ENCODE results near the gene CDIP1.

The CDIP1 gene

GRCh38 chr16:4515611-4516233 lies 22.9 kb downstream of the CDIP1 start:
- FAIRE-seq (no peak), DNase-seq (ENCODE audit: low spot score) (no peak)

GRCh38 chr16:4514606-4515005 lies 24.0 kb downstream of the CDIP1 start:
- DNase-seq (ENCODE audit: low spot score) = no peak
- FAIRE-seq = no peak

- no peak for FAIRE-seq
- DNase-seq (ENCODE audit: low spot score) = no peak
Measured at GRCh38 chr16:4513881-4514280, 24.7 kb downstream of the CDIP1 start.

- DNase-seq (ENCODE audit: low spot score) (no peak), FAIRE-seq (no peak)
Measured at GRCh38 chr16:4513086-4513860, 25.3 kb downstream of the CDIP1 start.

GRCh38 chr16:4512473-4512872 lies 26.1 kb downstream of the CDIP1 start:
- DNase-seq (ENCODE audit: low spot score) = no peak
- FAIRE-seq = no peak

GRCh38 chr16:4511441-4512082 lies 27.0 kb downstream of the CDIP1 start:
- DNase-seq (ENCODE audit: low spot score) (peak; percentile 70), FAIRE-seq (no peak)

- FAIRE-seq (no peak), DNase-seq (ENCODE audit: low spot score) (no peak)
Measured at GRCh38 chr16:4510747-4511426, 27.7 kb downstream of the CDIP1 start.

- FAIRE-seq (no peak), DNase-seq (ENCODE audit: low spot score) (no peak)
Measured at GRCh38 chr16:4510131-4510530, 28.4 kb downstream of the CDIP1 start.

GRCh38 chr16:4509420-4509819 lies 29.2 kb downstream of the CDIP1 start:
- no peak for DNase-seq (ENCODE audit: low spot score)
- FAIRE-seq = no peak

GRCh38 chr16:4508806-4509205 lies 29.8 kb downstream of the CDIP1 start:
- no peak for FAIRE-seq
- no peak for DNase-seq (ENCODE audit: low spot score)

- FAIRE-seq = no peak
- DNase-seq (ENCODE audit: low spot score) = no peak
Measured at GRCh38 chr16:4507588-4508345, 30.8 kb downstream of the CDIP1 start.

- FAIRE-seq (peak; percentile 61), DNase-seq (ENCODE audit: low spot score) (peak; percentile 60)
Measured at GRCh38 chr16:4506450-4506849, 32.1 kb downstream of the CDIP1 start.

- DNase-seq (ENCODE audit: low spot score) (no peak), FAIRE-seq (no peak)
Measured at GRCh38 chr16:4505356-4506147, 33.0 kb downstream of the CDIP1 start.

- no peak for FAIRE-seq
- no peak for DNase-seq (ENCODE audit: low spot score)
Measured at GRCh38 chr16:4501071-4501478, 37.5 kb downstream of the CDIP1 start.

- peak; percentile 87 for DNase-seq (ENCODE audit: low spot score)
- no peak for FAIRE-seq
Measured at GRCh38 chr16:4500272-4500671, 38.3 kb downstream of the CDIP1 start.

- DNase-seq (ENCODE audit: low spot score) = no peak
- FAIRE-seq = no peak
Measured at GRCh38 chr16:4499196-4499555, 39.4 kb downstream of the CDIP1 start.

GRCh38 chr16:4498546-4499195 lies 39.9 kb downstream of the CDIP1 start:
- DNase-seq (ENCODE audit: low spot score) = no peak
- FAIRE-seq = no peak

GRCh38 chr16:4496305-4496704 lies 42.3 kb downstream of the CDIP1 start:
- no peak for FAIRE-seq
- DNase-seq (ENCODE audit: low spot score) = no peak

GRCh38 chr16:4495766-4496165 lies 42.8 kb downstream of the CDIP1 start:
- FAIRE-seq (no peak), DNase-seq (ENCODE audit: low spot score) (no peak)

Data from urothelium cell line (cell line).